T-helper 17 cell (primary cell): ENCODE results near the gene P4HA3. TPM values are rescaled to one million over a fixed set of nuclear protein-coding genes. Genes with fewer than 3 reads are reported as not detected.
A peak's percentile ranks its signal among the peaks of the same experiment; 100 is the strongest.

ENCODE experiments used
- ATAC-seq: fragments of 150-1000 bp; cut with Tn5 transposase; 2 replicates; pipeline ENCODE4 v1.10.0; 2021; ENCODE audit warnings: mild to moderate bottlenecking, moderate library complexity
- DNase-seq, 3 donors: peaks; one replicate each; pipeline versions ENCODE4 v3.0.0 to v3.0.0-alpha.2; 2020 to 2021
- H3K9me3 ChIP-seq: one replicate; pipeline ENCODE4 v1.7.0; 2013; ENCODE audit warnings: low read length, mild to moderate bottlenecking; ENCODE audit not compliant: control insufficient read depth, poor library complexity, severe bottlenecking
- H3K27ac Mint-ChIP-seq: one replicate; pipeline ENCODE4 v1.8.0; 2022; ENCODE audit warnings: mild to moderate bottlenecking, moderate library complexity, mixed read lengths
- H3K27me3 Mint-ChIP-seq: one replicate; pipeline ENCODE4 v1.8.0; 2022; ENCODE audit warnings: mixed read lengths
- H3K36me3 Mint-ChIP-seq: one replicate; pipeline ENCODE4 v1.8.0; 2022; ENCODE audit warnings: low read depth, mixed read lengths
- H3K4me1 Mint-ChIP-seq: one replicate; pipeline ENCODE4 v1.8.0; 2022; ENCODE audit warnings: mild to moderate bottlenecking, mixed read lengths
- H3K4me3 Mint-ChIP-seq: one replicate; pipeline ENCODE4 v1.8.0; 2022; ENCODE audit warnings: mild to moderate bottlenecking, moderate library complexity, mixed read lengths
- total RNA-seq, 4 donors: library from RNA in 2 of 4; stranded (reverse) in 2 of 4; gene quantifications; one replicate each; pipeline ENCODE4 v1.2.3 and lab custom pipeline; 2022 to 2026

The P4HA3 gene
- total RNA-seq, 2 donors from 2014 or later, result not detected

- Mint-ChIP-seq H3K4me1 (peaks cover 5% of the 10 kb centered on the region), H3K27ac (no peak overlapping the region), H3K36me3 (peaks cover 2% of the 10 kb centered on the region), H3K27me3 (peaks cover 36% of the 10 kb centered on the region), H3K4me3 (no peak overlapping the region)
- no peak for DNase-seq
- H3K9me3 ChIP-seq, result no peaks in the 10 kb centered on the region
- ATAC-seq, result no peak
Observed at GRCh38 chr11:74299015-74299414, 12.4 kb downstream of the P4HA3 start.

GRCh38 chr11:74297484-74297883 lies 14.0 kb downstream of the P4HA3 start:
- Mint-ChIP-seq H3K4me3 (no peak overlapping the region), H3K27me3 (peaks cover 32% of the 10 kb centered on the region), H3K27ac (no peak overlapping the region), H3K36me3 (peaks cover 2% of the 10 kb centered on the region), H3K4me1 (peaks cover 5% of the 10 kb centered on the region)
- ATAC-seq, result no peak
- no peaks in the 10 kb centered on the region for H3K9me3 ChIP-seq
- DNase-seq, result no peak

GRCh38 chr11:74288911-74289310 lies 22.5 kb downstream of the P4HA3 start:
- no peaks in the 10 kb centered on the region for H3K9me3 ChIP-seq
- DNase-seq, result no peak
- ATAC-seq, result peak; percentile 66
- H3K36me3 Mint-ChIP-seq, result peaks cover 5% of the 10 kb centered on the region
- H3K27me3 Mint-ChIP-seq, result peaks cover 11% of the 10 kb centered on the region
- H3K4me3 Mint-ChIP-seq, result no peak overlapping the region
- no peak overlapping the region for H3K27ac Mint-ChIP-seq
- H3K4me1 Mint-ChIP-seq, result no peaks in the 10 kb centered on the region

GRCh38 chr11:74288161-74288560 lies 23.3 kb downstream of the P4HA3 start:
- Mint-ChIP-seq H3K27ac (no peak overlapping the region), H3K4me1 (no peaks in the 10 kb centered on the region), H3K36me3 (peaks cover 5% of the 10 kb centered on the region), H3K27me3 (peaks cover 11% of the 10 kb centered on the region), H3K4me3 (no peak overlapping the region)
- no peaks in the 10 kb centered on the region for H3K9me3 ChIP-seq
- DNase-seq, result no peak
- no peak for ATAC-seq

GRCh38 chr11:74284466-74284865 lies 27.0 kb downstream of the P4HA3 start:
- H3K9me3 ChIP-seq, result no peaks in the 10 kb centered on the region
- DNase-seq (no peak), ATAC-seq (no peak)
- H3K4me1 Mint-ChIP-seq, result no peaks in the 10 kb centered on the region
- H3K36me3 Mint-ChIP-seq, result peaks cover 5% of the 10 kb centered on the region
- no peak overlapping the region for H3K27ac Mint-ChIP-seq
- no peaks in the 10 kb centered on the region for H3K27me3 Mint-ChIP-seq
- H3K4me3 Mint-ChIP-seq, result no peak overlapping the region

GRCh38 chr11:74283580-74284180 lies 27.8 kb downstream of the P4HA3 start:
- H3K4me1 Mint-ChIP-seq, result no peaks in the 10 kb centered on the region
- peaks cover 5% of the 10 kb centered on the region for H3K36me3 Mint-ChIP-seq
- ATAC-seq (no peak), DNase-seq (no peak)
- no peaks in the 10 kb centered on the region for H3K9me3 ChIP-seq
- H3K27ac Mint-ChIP-seq, result no peak overlapping the region
- no peak overlapping the region for H3K4me3 Mint-ChIP-seq
- peaks cover 5% of the 10 kb centered on the region for H3K27me3 Mint-ChIP-seq

GRCh38 chr11:74282914-74283371 lies 28.5 kb downstream of the P4HA3 start:
- H3K9me3 ChIP-seq, result no peaks in the 10 kb centered on the region
- no peak for DNase-seq
- Mint-ChIP-seq H3K4me1 (no peaks in the 10 kb centered on the region), H3K36me3 (peaks cover 5% of the 10 kb centered on the region), H3K4me3 (no peak overlapping the region), H3K27me3 (peaks cover 8% of the 10 kb centered on the region), H3K27ac (no peak overlapping the region)
- ATAC-seq, result no peak

GRCh38 chr11:74282421-74282820 lies 29.0 kb downstream of the P4HA3 start:
- ATAC-seq, result no peak
- no peaks in the 10 kb centered on the region for H3K9me3 ChIP-seq
- Mint-ChIP-seq H3K36me3 (peaks cover 5% of the 10 kb centered on the region), H3K27me3 (peaks cover 14% of the 10 kb centered on the region), H3K27ac (no peak overlapping the region), H3K4me3 (no peak overlapping the region), H3K4me1 (no peaks in the 10 kb centered on the region)
- DNase-seq, result no peak

GRCh38 chr11:74280494-74280893 lies 30.9 kb downstream of the P4HA3 start:
- peaks cover 29% of the 10 kb centered on the region for H3K27me3 Mint-ChIP-seq
- H3K4me1 Mint-ChIP-seq, result no peaks in the 10 kb centered on the region
- DNase-seq (no peak), ATAC-seq (no peak)
- H3K27ac Mint-ChIP-seq, result no peak overlapping the region
- H3K9me3 ChIP-seq, result no peaks in the 10 kb centered on the region
- H3K4me3 Mint-ChIP-seq, result no peak overlapping the region
- H3K36me3 Mint-ChIP-seq, result peaks cover under 1% of the 10 kb centered on the region

- no peaks in the 10 kb centered on the region for H3K9me3 ChIP-seq
- DNase-seq (no peak), ATAC-seq (no peak)
- Mint-ChIP-seq H3K4me1 (no peaks in the 10 kb centered on the region), H3K36me3 (no peaks in the 10 kb centered on the region), H3K27me3 (peaks cover 39% of the 10 kb centered on the region), H3K27ac (no peak overlapping the region), H3K4me3 (no peak overlapping the region)
Observed at GRCh38 chr11:74279256-74279655, 32.2 kb downstream of the P4HA3 start.

GRCh38 chr11:74278721-74279161 lies 32.7 kb downstream of the P4HA3 start:
- H3K9me3 ChIP-seq, result no peaks in the 10 kb centered on the region
- DNase-seq, result no peak
- Mint-ChIP-seq H3K36me3 (no peaks in the 10 kb centered on the region), H3K4me3 (no peak overlapping the region), H3K4me1 (no peaks in the 10 kb centered on the region), H3K27me3 (peaks cover 43% of the 10 kb centered on the region), H3K27ac (no peak overlapping the region)
- no peak for ATAC-seq

GRCh38 chr11:74278103-74278502 lies 33.3 kb downstream of the P4HA3 start:
- H3K9me3 ChIP-seq, result no peaks in the 10 kb centered on the region
- no peaks in the 10 kb centered on the region for H3K36me3 Mint-ChIP-seq
- no peak overlapping the region for H3K27ac Mint-ChIP-seq
- no peak for ATAC-seq
- peaks cover 47% of the 10 kb centered on the region for H3K27me3 Mint-ChIP-seq
- H3K4me1 Mint-ChIP-seq, result no peaks in the 10 kb centered on the region
- DNase-seq, result no peak
- H3K4me3 Mint-ChIP-seq, result no peak overlapping the region

GRCh38 chr11:74276581-74276980 lies 34.9 kb downstream of the P4HA3 start:
- no peaks in the 10 kb centered on the region for H3K9me3 ChIP-seq
- H3K4me3 Mint-ChIP-seq, result no peak overlapping the region
- H3K27ac Mint-ChIP-seq, result no peak overlapping the region
- H3K27me3 Mint-ChIP-seq, result peaks cover 60% of the 10 kb centered on the region
- DNase-seq (no peak), ATAC-seq (no peak)
- peaks cover 2% of the 10 kb centered on the region for H3K4me1 Mint-ChIP-seq
- H3K36me3 Mint-ChIP-seq, result no peaks in the 10 kb centered on the region

- Mint-ChIP-seq H3K27ac (no peak overlapping the region), H3K36me3 (no peaks in the 10 kb centered on the region), H3K4me1 (peaks cover 25% of the 10 kb centered on the region), H3K27me3 (peaks cover 81% of the 10 kb centered on the region), H3K4me3 (no peak overlapping the region)
- DNase-seq (no peak), ATAC-seq (no peak)
- H3K9me3 ChIP-seq, result no peaks in the 10 kb centered on the region
Observed at GRCh38 chr11:74272276-74272675, 39.2 kb downstream of the P4HA3 start.
